ENCODE measurements around the gene SCGB3A2.

DNA sequence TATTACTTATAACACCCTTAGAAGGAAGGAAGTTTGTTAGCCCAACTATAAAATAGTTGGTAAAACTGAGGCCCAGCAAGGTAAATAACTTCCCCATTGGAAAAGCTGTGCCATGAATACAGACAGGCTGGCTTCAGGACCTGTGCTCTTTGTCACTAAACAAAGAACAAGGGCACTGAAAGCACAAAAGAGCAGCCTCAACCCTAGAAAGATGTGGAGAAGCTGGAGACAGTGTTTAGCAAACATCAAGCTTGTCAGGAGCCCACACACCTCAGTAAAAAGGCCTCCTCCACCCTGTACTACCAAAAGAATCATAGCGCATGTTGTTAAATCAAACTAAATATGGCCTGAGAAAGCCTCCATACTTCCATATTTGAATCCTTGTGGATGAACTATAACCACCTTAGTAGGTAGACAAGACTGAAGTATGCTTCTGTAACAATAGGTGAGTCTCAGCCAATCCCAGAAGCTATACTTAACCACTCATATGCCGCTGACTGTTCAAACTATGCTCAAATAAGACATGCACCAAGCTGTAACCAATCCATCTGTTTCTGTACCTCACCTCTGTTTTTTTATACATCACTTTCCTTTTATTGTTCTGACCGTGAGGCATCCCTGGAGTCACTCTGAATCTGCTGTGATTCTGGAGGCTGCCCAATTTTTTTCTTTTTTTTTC lies 18.4 kb upstream of the SCGB3A2 start:
- no peak for TF ChIP-seq POLR2A (IDR thresholded peaks at IDR 0.05; ENCODE audit: low read length)
- no peak for TF ChIP-seq GATA1 (IDR thresholded peaks at IDR 0.05; ENCODE audit: low read depth, low read length)
